ENCODE measurements around the gene BTBD17.
A peak's percentile ranks its signal among the peaks of the same experiment; 100 is the strongest.

Gene BTBD17

GRCh38 chr17:74387365-74388218 is 25.9 kb upstream of the BTBD17 start:
- no peak for DNase-seq

GRCh38 chr17:74386386-74386785 is 24.7 kb upstream of the BTBD17 start:
- DNase-seq = no peak

GRCh38 chr17:74385201-74385600 is 23.5 kb upstream of the BTBD17 start:
- DNase-seq = no peak

GRCh38 chr17:74383141-74383540 is 21.5 kb upstream of the BTBD17 start:
- no peak for DNase-seq

DNA sequence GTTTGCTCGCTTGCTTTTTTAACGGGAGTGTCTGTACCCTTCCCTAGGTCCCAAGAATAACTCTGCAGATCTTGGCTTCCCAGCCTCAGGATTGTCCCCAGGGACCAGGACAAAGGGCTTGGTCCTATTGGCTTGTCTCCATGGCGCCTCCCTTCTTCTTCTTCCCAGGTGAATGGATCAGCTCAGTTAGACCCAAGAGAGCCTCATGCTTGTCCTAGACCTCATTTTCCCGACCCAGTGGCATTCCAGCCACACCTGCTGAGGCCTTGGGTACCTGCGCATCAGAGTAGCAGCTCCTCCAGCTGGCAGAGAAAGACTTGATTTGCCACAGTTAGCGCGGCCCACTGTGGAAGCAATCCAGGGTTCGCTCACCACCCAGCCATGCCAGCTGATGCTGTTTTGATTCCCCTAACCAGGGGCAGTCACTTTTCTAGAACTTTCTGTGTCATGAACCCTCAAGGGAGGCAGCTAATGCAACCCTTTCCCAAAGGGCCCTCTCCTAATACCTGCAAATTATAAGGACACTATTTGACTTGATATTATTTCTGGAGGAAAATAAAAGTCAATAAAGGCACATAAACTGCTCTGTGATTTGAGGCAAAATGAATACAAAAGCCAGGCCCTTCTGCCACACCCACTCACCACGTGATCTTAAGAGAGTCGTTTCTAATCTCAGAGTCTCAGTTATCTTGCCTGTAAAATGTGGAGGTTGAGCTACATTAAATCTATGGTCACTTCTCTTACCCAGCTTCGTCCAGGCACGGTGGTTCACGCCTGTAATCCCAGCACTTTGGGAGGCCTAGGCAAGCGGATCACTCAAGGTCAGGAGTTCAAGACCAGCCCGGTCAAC is 19.5 kb upstream of the BTBD17 start:
- no peak for DNase-seq

DNA sequence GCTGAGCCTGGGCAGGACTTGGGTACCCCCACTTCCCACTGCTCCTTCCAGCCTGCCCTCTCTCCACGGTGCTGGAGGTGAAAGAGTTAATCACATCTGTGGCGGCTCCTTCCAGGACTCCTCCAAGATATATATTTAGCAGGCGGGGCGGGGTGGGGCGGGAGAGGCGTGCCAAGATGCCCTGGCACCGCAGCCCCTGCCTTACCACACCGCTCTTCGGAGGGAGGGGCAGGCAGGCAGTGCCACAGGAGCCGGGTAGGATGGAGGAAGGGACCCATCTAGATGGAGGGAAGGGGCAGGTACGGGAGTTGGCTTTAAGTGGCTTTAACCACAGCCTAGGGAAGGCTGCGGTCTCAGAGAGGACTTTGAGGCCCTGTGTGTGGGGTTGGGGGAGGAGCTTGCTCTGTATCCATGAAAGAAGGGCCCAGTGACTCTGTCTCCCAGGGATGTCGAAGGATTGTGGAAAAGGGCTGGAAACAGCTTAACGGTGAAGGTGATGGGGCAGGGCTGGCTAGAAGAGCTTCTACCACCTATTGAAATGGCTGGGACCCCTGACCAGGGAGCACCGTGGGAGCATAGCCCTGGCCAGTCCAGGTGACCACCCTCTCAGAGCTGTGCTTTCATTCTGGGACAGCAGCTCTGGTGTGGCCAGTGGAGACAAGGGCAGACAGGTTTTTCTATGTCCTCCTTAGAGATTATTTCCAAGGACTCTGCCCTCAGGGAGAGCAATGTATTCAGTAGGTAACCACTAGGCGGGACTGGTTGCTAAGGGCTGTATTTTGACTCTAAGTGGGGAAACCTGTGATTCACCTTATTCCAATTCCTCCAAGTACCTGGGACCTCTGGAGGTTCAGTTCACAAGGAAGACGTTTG is 18.7 kb upstream of the BTBD17 start:
- DNase-seq = no peak

DNA sequence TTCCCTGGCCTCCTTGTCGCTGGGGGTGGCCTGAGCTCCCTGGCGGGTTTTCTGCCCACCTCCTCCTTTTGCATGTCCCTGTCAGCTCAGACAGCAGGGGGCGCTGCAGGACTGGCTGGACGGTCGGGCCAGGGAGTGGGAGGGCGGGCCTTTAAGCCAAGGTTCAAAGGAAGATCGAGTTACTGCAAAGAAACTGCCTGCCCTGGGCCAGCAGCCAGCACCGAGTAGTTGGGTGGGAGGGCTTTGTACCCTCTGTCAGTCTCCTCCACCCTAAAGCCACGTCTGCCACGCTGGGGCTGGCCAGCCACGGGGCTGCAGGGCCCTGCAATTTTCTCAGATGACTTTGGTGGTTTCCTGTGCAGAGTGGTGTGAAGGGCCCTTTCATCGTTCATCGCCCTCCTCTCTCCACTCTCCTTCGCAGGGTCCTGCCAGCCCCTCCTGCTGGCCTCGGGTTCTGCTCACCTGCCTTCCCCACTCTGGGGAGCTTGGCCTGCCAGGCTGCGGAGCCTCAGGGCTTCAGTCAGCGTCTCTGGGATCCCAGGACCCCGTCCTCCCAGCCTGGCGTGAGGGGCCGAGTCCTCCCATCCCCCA is 17.9 kb upstream of the BTBD17 start:
- peak; percentile 97 for DNase-seq

DNA sequence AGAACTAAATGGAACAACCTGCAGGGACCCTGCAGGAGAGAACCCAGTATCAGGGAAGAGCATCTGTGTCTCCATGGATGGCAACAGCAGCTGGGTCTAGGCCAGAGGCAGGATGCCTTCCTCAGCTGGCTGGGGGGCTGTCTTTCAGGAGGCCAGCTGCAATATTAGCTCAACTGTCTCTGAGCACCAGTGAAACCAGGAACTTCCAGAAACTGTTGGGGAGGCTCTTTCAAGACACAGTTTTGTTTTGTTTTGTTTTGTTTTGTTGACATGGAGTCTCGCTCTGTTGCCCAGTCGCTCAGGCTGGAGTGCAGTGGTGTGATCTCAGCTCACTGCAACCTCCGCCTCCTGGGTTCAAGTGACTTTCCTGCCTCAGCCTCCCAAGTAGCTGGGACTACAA is 13.2 kb upstream of the BTBD17 start:
- no peak for DNase-seq

GRCh38 chr17:74373838-74374606 is 12.4 kb upstream of the BTBD17 start:
- no peak for DNase-seq

DNA sequence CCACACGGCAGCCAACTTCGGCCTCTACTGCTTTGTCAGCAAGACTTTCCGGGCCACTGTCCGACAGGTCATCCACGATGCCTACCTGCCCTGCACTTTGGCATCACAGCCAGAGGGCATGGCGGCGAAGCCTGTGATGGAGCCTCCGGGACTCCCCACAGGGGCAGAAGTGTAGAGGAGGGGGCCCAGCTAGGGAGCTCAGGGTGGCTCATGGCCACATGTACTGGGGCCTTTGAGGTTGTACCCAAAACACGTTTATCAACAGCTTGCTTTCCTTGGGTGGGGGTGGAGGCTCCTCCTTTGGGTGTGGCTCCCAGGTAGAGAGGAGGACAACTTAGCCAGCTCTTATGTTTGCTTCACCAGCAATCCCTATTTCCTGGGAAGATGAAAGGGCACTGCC is 10.8 kb upstream of the BTBD17 start:
- DNase-seq = no peak

DNA sequence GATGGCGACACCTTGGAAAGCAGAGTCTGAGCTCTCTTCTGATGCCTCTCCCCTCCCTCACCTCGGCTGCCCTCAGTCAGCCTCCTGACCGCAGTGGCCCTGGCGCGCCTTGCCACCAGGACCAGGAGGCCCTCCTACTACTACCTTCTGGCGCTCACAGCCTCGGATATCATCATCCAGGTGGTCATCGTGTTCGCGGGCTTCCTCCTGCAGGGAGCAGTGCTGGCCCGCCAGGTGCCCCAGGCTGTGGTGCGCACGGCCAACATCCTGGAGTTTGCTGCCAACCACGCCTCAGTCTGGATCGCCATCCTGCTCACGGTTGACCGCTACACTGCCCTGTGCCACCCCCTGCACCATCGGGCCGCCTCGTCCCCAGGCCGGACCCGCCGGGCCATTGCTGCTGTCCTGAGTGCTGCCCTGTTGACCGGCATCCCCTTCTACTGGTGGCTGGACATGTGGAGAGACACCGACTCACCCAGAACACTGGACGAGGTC is 10.0 kb upstream of the BTBD17 start:
- DNase-seq = no peak

DNA sequence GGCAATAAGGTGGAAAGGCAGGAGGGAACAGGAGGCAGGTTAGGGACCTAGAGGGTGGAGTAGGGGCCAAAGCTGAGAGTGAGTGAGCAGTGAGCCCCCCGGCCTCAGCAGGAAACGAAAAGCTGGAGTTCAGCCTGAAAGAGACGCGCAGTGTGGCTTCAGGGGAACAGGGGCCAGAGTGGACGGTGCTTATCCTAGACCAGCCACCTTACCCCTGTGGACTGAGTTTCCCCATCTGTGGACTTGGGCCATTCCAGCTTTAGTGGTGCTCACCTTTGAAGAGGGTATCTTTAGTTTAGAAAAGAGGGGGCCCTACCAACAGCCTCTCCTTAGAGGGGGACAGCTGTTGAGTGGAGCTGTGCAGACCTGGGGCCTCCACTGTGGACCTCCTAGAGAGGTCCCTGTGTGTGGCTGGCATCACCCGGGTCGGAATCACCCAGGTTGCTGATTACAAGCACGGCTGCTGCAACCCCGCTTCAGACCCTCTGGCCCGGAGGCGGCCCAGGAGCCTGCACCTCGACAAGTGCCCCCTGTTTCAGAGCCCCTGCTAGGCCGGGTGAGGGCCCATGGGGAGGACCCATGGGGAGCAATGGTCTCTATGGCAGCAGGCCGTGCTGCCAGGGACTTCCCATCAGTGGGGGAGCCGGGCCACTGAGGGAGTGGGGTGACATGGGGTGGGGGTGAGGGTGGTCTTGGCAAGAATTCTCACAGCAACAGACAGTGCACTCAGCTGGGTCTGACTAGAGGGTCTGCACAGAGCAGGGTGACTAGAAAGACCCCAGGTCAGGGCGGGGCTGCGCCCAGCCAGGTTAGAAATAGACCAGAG is 8.2 kb upstream of the BTBD17 start:
- DNase-seq = no peak

- DNase-seq = peak; percentile 70 to 74
Measured at GRCh38 chr17:74369221-74369620, 7.6 kb upstream of the BTBD17 start.

DNA sequence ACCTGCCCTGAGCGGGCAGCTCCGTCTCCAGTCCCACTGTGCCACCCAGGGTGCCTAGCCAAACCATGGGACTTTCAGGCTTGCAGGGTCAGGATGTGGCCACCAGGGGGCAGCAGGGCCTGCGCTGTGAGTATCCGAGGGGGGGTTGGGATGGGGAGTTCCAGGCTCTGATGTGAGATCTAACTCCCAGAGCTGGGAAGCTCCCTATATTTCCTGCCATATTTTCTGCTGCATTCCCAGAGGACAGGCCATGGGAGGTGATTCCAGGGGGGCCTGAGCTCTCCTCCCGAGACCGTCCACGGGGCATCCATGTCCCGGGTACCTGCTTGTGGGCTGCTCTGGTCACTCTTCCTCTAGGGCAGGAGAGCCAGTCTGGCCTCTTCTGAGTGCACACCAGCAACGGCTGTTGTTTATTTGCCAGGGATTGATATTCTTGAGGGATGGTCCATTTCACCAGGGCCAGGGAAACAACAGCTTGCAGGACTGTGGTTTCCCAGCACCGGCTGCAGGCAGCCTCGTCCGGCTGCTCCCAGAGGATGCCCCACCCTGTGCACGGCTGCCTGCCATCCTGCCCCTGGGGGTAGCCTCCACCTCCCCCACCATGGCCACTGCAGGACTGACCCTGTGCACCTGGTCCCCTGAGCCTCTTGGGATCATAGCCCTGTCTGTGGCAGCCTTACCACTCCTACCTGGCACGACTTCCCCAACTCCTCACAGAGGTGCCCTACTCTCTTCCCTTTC is 6.8 kb upstream of the BTBD17 start:
- peak; percentile 78 to 83 for DNase-seq

- DNase-seq = no peak
Measured at GRCh38 chr17:74367206-74367605, 5.5 kb upstream of the BTBD17 start, which contains the start of gene GPR142. TSS of gene GPR142 (plus strand) at chr17:74367506. CDS start at chr17:74369541, 2,035 bp downstream.

DNA sequence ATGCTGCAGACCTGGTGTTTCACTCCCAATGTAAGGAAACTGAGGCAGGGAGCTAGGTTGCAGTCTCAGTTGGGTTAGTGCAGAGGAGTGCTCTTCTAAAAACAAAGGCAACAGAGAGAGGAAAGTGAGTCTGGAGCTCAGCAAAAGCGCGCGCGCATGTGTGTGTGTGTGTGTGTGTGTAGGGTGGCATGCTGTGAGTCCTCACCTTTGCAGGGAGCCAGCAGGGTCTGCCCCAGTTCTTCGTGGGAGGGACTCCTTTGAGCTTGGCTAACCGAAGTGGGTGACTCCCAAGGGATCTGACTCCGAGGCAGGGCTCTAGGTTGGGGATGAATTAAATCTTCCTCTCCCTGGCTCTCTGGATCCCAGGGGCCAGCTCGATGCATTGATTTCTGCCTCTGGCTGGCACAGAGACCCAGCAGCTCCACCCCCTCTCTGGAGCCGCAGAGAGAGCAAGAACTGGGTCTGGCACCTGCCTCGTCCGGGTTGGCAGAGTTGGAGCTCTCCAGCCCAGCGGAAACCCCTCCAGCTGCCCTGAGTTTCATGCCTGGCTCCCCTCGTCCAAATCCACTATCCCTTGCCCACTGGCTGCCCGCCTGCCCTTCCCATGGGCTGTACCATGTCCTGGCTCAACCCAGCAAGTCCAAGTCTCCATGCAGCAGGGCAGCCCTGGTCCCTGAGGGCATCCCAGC is 1.3 kb upstream of the BTBD17 start:
- DNase-seq = no peak

- DNase-seq = no peak
Measured at GRCh38 chr17:74362069-74362405, 369 bp upstream of the BTBD17 start.

DNA sequence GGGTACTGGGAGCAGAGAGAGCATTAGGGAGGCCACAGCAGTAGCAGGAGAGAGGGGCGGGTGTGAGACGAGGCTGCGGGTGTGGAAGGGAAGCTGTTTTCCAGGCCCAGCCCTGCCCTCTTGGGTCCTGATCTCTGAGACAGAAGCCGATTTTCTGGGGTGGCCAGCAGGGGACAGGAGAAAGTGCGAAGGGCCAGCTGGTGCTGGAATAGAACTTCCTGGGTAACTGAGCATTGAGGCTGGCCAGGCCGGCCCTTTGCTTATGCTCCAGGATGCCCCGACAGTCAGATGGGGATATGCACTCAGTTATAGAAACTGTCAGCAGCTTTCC is 804 bp downstream of the BTBD17 start:
- no peak for DNase-seq

GRCh38 chr17:74359916-74360315 is 1.8 kb downstream of the BTBD17 start:
- no peak for DNase-seq

DNA sequence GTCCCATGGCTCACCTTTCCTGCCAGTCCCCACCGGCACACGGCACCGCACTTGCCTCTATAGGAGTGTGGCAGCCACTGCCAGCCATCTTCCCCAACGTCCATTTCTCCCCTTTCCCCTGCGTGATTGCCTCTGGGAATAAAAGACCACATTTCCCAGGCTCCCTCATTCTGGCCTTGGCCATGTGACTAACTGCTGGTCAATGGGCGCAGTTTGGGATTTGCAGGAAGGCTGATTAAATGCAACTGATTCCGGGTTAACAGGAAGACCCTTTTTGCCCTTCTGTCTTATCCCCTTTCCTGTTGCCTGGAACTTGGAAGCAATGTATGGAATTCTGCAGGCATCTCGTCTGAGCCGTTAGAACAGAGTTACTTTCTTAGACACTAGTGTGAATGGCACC is 3.0 kb downstream of the BTBD17 start:
- DNase-seq = no peak
